ENCODE measurements around the gene HORMAD2.

DNA sequence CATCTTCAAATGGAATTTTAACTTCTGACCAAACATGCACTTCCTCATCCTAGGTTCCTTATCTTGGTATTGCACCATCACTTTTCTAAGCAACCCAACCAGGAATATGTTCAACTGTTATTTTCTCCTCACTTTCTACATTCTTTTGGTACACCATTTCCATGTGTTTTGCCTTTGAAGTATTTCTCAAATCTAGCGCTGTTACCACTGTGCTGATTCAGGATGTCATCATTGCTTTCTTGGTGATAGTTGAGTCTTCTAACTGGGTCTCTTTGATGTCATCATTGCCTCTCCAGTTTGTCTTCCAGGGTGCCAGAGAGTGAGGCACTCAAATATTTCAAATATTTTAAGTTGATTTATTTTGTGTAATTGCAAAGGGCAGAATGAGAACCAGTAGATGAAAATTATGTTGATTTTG, 47.5 kb downstream of the HORMAD2 start:
- TF ChIP-seq CTCF (conservative IDR thresholded peaks at IDR 0.05 in 1 of 2, IDR thresholded peaks at IDR 0.05 in 1 of 2; ENCODE audit: extremely low read depth in 1 of 2, insufficient read depth in 1 of 2, low read depth in 1 of 2, low read length in 2 of 2): no peak
- no peak for TF ChIP-seq EZH2 (IDR thresholded peaks at IDR 0.05; ENCODE audit: borderline replicate concordance, low read length)
